Gastrocnemius medialis (tissue), 4 donors: ENCODE data around the gene KAZN. TPM values are rescaled to one million over a fixed set of nuclear protein-coding genes. Genes with fewer than 3 reads are reported as not detected.

Source experiments
- ATAC-seq, 2 donors: fragments of 150-250 bp; one replicate each; pipeline ENCODE4 v1.9.1; 2016
- DNase-seq, 2 donors: peaks; one replicate each; pipeline ENCODE4 v3.0.0-alpha.2; 2019
- H3K27ac ChIP-seq, 4 donors: fragments of 200-600 bp; sonication (generic); 1 replicate in 1 of 4; 2 replicates in 3 of 4; pipeline ENCODE4 v1.5.1; 2016 to 2018; ENCODE audit warnings: mild to moderate bottlenecking in 2 of 4, moderate library complexity in 1 of 4
- H3K27me3 ChIP-seq, 3 donors: fragments of 200-600 bp; sonication (generic) in 2 of 3; 1 replicate in 1 of 3; 2 replicates in 2 of 3; pipeline versions ENCODE4 v1.5.1 to v1.6.0; 2016 to 2019; ENCODE audit warnings: mild to moderate bottlenecking in 1 of 3, moderate library complexity in 1 of 3
- H3K36me3 ChIP-seq, 2 donors: fragments of 200-600 bp; sonication (generic) in 1 of 2; one replicate each; pipeline ENCODE4 v1.5.1; 2017 to 2018
- H3K4me1 ChIP-seq, 2 donors: fragments of 200-600 bp; sonication (generic) in 1 of 2; one replicate each; pipeline ENCODE4 v1.5.1; 2016 to 2017; ENCODE audit warnings: mild to moderate bottlenecking in 2 of 2
- H3K4me3 ChIP-seq, 4 donors: fragments of 200-600 bp; sonication (generic) in 3 of 4; 1 replicate in 1 of 4; 2 replicates in 3 of 4; pipeline ENCODE4 v1.5.1; 2016 to 2019; ENCODE audit warnings: mild to moderate bottlenecking in 2 of 4
- H3K9me3 ChIP-seq, 3 donors: fragments of 200-600 bp; sonication (generic) in 2 of 3; 1 replicate in 1 of 3; 2 replicates in 2 of 3; pipeline ENCODE4 v1.5.1; 2016 to 2019
- CTCF ChIP-seq, 5 experiments: fragments of 450-650 bp in 3 of 5; fragments of 200-600 bp in 2 of 5; sonication (generic) in 2 of 5; IDR thresholded peaks in 4 of 5; conservative IDR thresholded peaks in 1 of 5; 1 replicate in 4 of 5; 2 replicates in 1 of 5; pipeline ENCODE4 v1.5.1; 2016 to 2019; ENCODE audit warnings: antibody characterized with exemption in 5 of 5, mild to moderate bottlenecking in 3 of 5, moderate library complexity in 3 of 5
- POLR2A ChIP-seq, 2 donors: fragments of 450-650 bp; IDR thresholded peaks; one replicate each; pipeline ENCODE4 v1.6.1; 2017; ENCODE audit warnings: antibody characterized with exemption in 2 of 2, mild to moderate bottlenecking in 2 of 2, moderate library complexity in 2 of 2
- in situ Hi-C, 4 donors: fragments of 200-750 bp; cut with MboI; loops; one replicate each; pipeline versions ENCODE4 v1.15.0 to v1.8.0; 2017; ENCODE audit warnings: low sequenced_read_pairs in 4 of 4
- intact Hi-C: fragments of 100-400 bp; cut with DNase I; formaldehyde crosslinking; loops from one replicate; pipeline ENCODE4 v1.15.1; 2023; ENCODE audit warnings: low total_unique reads
- total RNA-seq, 4 donors: library from RNA; depleted of rRNA; stranded (reverse); fragments of >200 nt; gene quantifications; one replicate each; pipeline versions ENCODE4 v1.1.0 to v1.2.3, GENCODE V29; 2016

The KAZN gene
- total RNA-seq, 4 donors from 2014 or later = 0.05 to 2.2 (median 1.00) TPM

- Histone ChIP-seq H3K27me3 (no peaks in the 10 kb centered on the region), H3K4me1 (no peaks in the 10 kb centered on the region), H3K4me3 (no peak overlapping the region), H3K36me3 (no peaks in the 10 kb centered on the region), H3K27ac (no peak overlapping the region), H3K9me3 (no peaks in the 10 kb centered on the region)
- TF ChIP-seq POLR2A (IDR thresholded peaks at IDR 0.05) (no peak), CTCF (IDR thresholded peaks at IDR 0.05 in 4 of 5, conservative IDR thresholded peaks at IDR 0.05 in 1 of 5) (no peak)
- intact Hi-C loops = no loop called here
- DNase-seq (no peak), ATAC-seq (no peak)
- in situ Hi-C loops = no loop called here
Measured at GRCh38 chr1:14583788-14584187, 14.7 kb upstream of the KAZN start.

GRCh38 chr1:14585728-14586127 lies 12.8 kb upstream of the KAZN start:
- no peaks in the 10 kb centered on the region for H3K27me3 ChIP-seq
- in situ Hi-C loops = no loop called here
- no peak overlapping the region for H3K4me3 ChIP-seq

GRCh38 chr1:14590411-14591180 lies 7.9 kb upstream of the KAZN start:
- intact Hi-C loops (no loop called here), in situ Hi-C loops (no loop called here)
- Histone ChIP-seq H3K36me3 (no peaks in the 10 kb centered on the region), H3K27me3 (no peaks in the 10 kb centered on the region), H3K4me3 (no peak overlapping the region), H3K9me3 (no peaks in the 10 kb centered on the region), H3K4me1 (no peaks in the 10 kb centered on the region), H3K27ac (no peak overlapping the region)
- no peak for TF ChIP-seq POLR2A (IDR thresholded peaks at IDR 0.05)
- ATAC-seq (no peak), DNase-seq (no peak)

More at GRCh38 chr1:14585728-14586127, 12.8 kb upstream of the KAZN start:
- Histone ChIP-seq H3K36me3 (no peaks in the 10 kb centered on the region), H3K9me3 (no peaks in the 10 kb centered on the region), H3K27ac (no peak overlapping the region), H3K4me1 (no peaks in the 10 kb centered on the region)
- no peak for DNase-seq
- TF ChIP-seq POLR2A (IDR thresholded peaks at IDR 0.05) = no peak
- TF ChIP-seq CTCF (IDR thresholded peaks at IDR 0.05 in 4 of 5, conservative IDR thresholded peaks at IDR 0.05 in 1 of 5) = no peak
- intact Hi-C loops = no loop called here
- no peak for ATAC-seq

- ATAC-seq = no peak
- TF ChIP-seq CTCF (IDR thresholded peaks at IDR 0.05 in 4 of 5, conservative IDR thresholded peaks at IDR 0.05 in 1 of 5) = no peak
- TF ChIP-seq POLR2A (IDR thresholded peaks at IDR 0.05) = no peak
- DNase-seq = no peak
- no peak overlapping the region for H3K27ac ChIP-seq
- H3K27me3 ChIP-seq = peaks cover 0 to 6% (median 0%) of the 10 kb centered on the region in 3 donors
- in situ Hi-C loops (no loop called here), intact Hi-C loops (no loop called here)
- no peaks in the 10 kb centered on the region for H3K36me3 ChIP-seq
- H3K4me3 ChIP-seq = no peak overlapping the region
- no peaks in the 10 kb centered on the region for H3K4me1 ChIP-seq
- H3K9me3 ChIP-seq = no peaks in the 10 kb centered on the region
Measured at GRCh38 chr1:14591600-14591999, 6.9 kb upstream of the KAZN start.

- Histone ChIP-seq H3K36me3 (no peaks in the 10 kb centered on the region), H3K27ac (no peak overlapping the region), H3K4me1 (no peaks in the 10 kb centered on the region), H3K27me3 (peaks cover 0 to 10% (median 0%) of the 10 kb centered on the region in 3 donors), H3K4me3 (no peak overlapping the region), H3K9me3 (no peaks in the 10 kb centered on the region)
- no peak for DNase-seq
- intact Hi-C loops = no loop called here
- no peak for TF ChIP-seq CTCF (IDR thresholded peaks at IDR 0.05 in 4 of 5, conservative IDR thresholded peaks at IDR 0.05 in 1 of 5)
- no peak for TF ChIP-seq POLR2A (IDR thresholded peaks at IDR 0.05)
- in situ Hi-C loops = no loop called here
- ATAC-seq = no peak
Measured at GRCh38 chr1:14592004-14592631, 6.4 kb upstream of the KAZN start.
